HEK293 (cell line): Measurements from ENCODE around the gene BMAL1.

ENCODE experiments used
- IKZF3 ChIP-seq: fragments of 450-650 bp; IDR thresholded peaks from 2 replicates; pipeline ENCODE4 v1.5.0; 2018; ENCODE audit warnings: missing biosample characterization, mild to moderate bottlenecking, missing genetic modification characterization, moderate library complexity
- TRIM28 ChIP-seq: IDR thresholded peaks from 2 replicates; pipeline ENCODE4 v1.6.1; 2011; ENCODE audit warnings: low read length, control low read depth, borderline replicate concordance
- ZBTB1 ChIP-seq: fragments of 450-650 bp; formaldehyde crosslinking; IDR thresholded peaks from 2 replicates; pipeline ENCODE4 v1.5.1; 2016; ENCODE audit warnings: missing biosample characterization, missing genetic modification characterization
- ZBTB44 ChIP-seq: fragments of 450-650 bp; IDR thresholded peaks from 2 replicates; pipeline ENCODE4 v1.5.1; 2018; ENCODE audit warnings: missing biosample characterization, mild to moderate bottlenecking, missing genetic modification characterization
- ZBTB49 ChIP-seq: fragments of 450-650 bp; formaldehyde crosslinking; IDR thresholded peaks from 2 replicates; pipeline ENCODE4 v1.5.1; 2016; ENCODE audit warnings: missing biosample characterization, missing genetic modification characterization, low read depth
- ZBTB8A ChIP-seq: fragments of 450-650 bp; formaldehyde crosslinking; IDR thresholded peaks from 2 replicates; pipeline ENCODE4 v1.5.1; 2016; ENCODE audit warnings: missing biosample characterization, missing genetic modification characterization
- ZNF114 ChIP-seq: fragments of 450-650 bp; formaldehyde crosslinking; IDR thresholded peaks from 2 replicates; pipeline ENCODE4 v1.5.0; 2017; ENCODE audit warnings: missing biosample characterization, missing genetic modification characterization
- ZNF274 ChIP-seq, 2 experiments: fragments of 200-500 bp in 1 of 2; fragments of 450-650 bp in 1 of 2; sonication (Bioruptor generic) in 1 of 2; formaldehyde crosslinking in 1 of 2; IDR thresholded peaks; 2 replicates each; pipeline versions ENCODE4 v1.5.1 to v1.6.1; 2014 to 2016; ENCODE audit warnings: borderline replicate concordance in 1 of 2, inconsistent platforms in 1 of 2, low read length in 1 of 2, missing biosample characterization in 1 of 2, missing genetic modification characterization in 1 of 2
- ZNF558 ChIP-seq: fragments of 450-650 bp; formaldehyde crosslinking; IDR thresholded peaks from 2 replicates; pipeline ENCODE4 v1.5.1; 2016; ENCODE audit warnings: missing biosample characterization, missing genetic modification characterization
- ZNF660 ChIP-seq: fragments of 450-650 bp; IDR thresholded peaks from 2 replicates; pipeline ENCODE4 v1.5.1; 2018; ENCODE audit warnings: missing biosample characterization, mild to moderate bottlenecking, missing genetic modification characterization
- TF ChIP-seq, protein P1 (sequence below): fragments of 450-650 bp; formaldehyde crosslinking; IDR thresholded peaks from 2 replicates; pipeline ENCODE4 v1.5.1; 2016; ENCODE audit warnings: missing biosample characterization, missing genetic modification characterization
- TF ChIP-seq, protein P2 (sequence below): fragments of 450-650 bp; formaldehyde crosslinking; IDR thresholded peaks from 2 replicates; pipeline ENCODE4 v1.5.1; 2016; ENCODE audit warnings: missing biosample characterization, missing genetic modification characterization
- TF ChIP-seq, protein P3 (sequence below): fragments of 450-650 bp; formaldehyde crosslinking; IDR thresholded peaks from 2 replicates; pipeline ENCODE4 v1.5.1; 2016; ENCODE audit warnings: missing biosample characterization, missing genetic modification characterization, low read depth

- TF ChIP-seq ZNF274 (IDR thresholded peaks at IDR 0.05; ENCODE audit: low read length) (no peak), ZNF274 (tag by site-specific recombination; IDR thresholded peaks at IDR 0.05; ENCODE audit: borderline replicate concordance) (no peak), TRIM28 (no peak), ZBTB44 (no peak), ZNF114 (tag by site-specific recombination) (no peak), ZBTB8A (tag by site-specific recombination) (no peak), ZNF558 (no peak), ZNF660 (tag by site-specific recombination) (no peak), ZBTB1 (tag by site-specific recombination) (no peak), ZBTB49 (tag by site-specific recombination) (no peak), IKZF3 (tag by site-specific recombination) (no peak)
- TF ChIP-seq, protein P1, sequence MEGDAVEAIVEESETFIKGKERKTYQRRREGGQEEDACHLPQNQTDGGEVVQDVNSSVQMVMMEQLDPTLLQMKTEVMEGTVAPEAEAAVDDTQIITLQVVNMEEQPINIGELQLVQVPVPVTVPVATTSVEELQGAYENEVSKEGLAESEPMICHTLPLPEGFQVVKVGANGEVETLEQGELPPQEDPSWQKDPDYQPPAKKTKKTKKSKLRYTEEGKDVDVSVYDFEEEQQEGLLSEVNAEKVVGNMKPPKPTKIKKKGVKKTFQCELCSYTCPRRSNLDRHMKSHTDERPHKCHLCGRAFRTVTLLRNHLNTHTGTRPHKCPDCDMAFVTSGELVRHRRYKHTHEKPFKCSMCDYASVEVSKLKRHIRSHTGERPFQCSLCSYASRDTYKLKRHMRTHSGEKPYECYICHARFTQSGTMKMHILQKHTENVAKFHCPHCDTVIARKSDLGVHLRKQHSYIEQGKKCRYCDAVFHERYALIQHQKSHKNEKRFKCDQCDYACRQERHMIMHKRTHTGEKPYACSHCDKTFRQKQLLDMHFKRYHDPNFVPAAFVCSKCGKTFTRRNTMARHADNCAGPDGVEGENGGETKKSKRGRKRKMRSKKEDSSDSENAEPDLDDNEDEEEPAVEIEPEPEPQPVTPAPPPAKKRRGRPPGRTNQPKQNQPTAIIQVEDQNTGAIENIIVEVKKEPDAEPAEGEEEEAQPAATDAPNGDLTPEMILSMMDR (tag by site-specific recombination), result no peak
- TF ChIP-seq, protein P2, sequence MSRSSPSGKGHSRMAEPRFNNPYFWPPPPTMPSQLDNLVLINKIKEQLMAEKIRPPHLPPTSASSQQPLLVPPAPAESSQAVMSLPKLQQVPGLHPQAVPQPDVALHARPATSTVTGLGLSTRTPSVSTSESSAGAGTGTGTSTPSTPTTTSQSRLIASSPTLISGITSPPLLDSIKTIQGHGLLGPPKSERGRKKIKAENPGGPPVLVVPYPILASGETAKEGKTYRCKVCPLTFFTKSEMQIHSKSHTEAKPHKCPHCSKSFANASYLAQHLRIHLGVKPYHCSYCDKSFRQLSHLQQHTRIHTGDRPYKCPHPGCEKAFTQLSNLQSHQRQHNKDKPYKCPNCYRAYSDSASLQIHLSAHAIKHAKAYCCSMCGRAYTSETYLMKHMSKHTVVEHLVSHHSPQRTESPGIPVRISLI (tag by site-specific recombination), result no peak
- TF ChIP-seq, protein P3, sequence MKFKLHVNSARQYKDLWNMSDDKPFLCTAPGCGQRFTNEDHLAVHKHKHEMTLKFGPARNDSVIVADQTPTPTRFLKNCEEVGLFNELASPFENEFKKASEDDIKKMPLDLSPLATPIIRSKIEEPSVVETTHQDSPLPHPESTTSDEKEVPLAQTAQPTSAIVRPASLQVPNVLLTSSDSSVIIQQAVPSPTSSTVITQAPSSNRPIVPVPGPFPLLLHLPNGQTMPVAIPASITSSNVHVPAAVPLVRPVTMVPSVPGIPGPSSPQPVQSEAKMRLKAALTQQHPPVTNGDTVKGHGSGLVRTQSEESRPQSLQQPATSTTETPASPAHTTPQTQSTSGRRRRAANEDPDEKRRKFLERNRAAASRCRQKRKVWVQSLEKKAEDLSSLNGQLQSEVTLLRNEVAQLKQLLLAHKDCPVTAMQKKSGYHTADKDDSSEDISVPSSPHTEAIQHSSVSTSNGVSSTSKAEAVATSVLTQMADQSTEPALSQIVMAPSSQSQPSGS (tag by site-specific recombination), result no peak
Measured at GRCh38 chr11:13433437-13433836, 155.8 kb downstream of the BMAL1 start.
